ENCODE measurements around the gene MRPL51. TPM values are rescaled to one million over a fixed set of nuclear protein-coding genes. Genes with fewer than 3 reads are reported as not detected.

Gene MRPL51
- total and polyA plus RNA-seq, 10 of the 15 experiments (the other 5 are each of a cell fraction or from before 2014, with no cell fraction given): 137 to 1,202 (median 267) TPM

- 97% methylated on average over 2 of the region's 2 CpGs for WGBS (ENCODE audit: insufficient coverage, insufficient replicate concordance, low lambda C conversion rate, missing lambda C conversion rate)
- peaks cover 50% of the 10 kb centered on the region for H3K79me2 ChIP-seq (ENCODE audit: control insufficient read depth, insufficient read depth, low read length)
- intact Hi-C loops (cut with micrococcal nuclease; ENCODE audit: unreplicated experiment): no loop called here
- no peaks in the 10 kb centered on the region for H3K9me3 ChIP-seq (replicated peaks; ENCODE audit: control insufficient read depth, insufficient read depth, low read length)
- POLR2A ChIA-PET: interaction anchor here (0.5 to 10.3 kb wide), 4 partner anchors 11 to 31 kb away, joined by 5 to 384 read pairs (median 18); partner anchors contain the start of genes CD27, TAPBPL and VAMP1
- H3K27me3 ChIP-seq (replicated peaks in 1 of 2; ENCODE audit: control insufficient read depth in 2 of 2, insufficient read depth in 2 of 2, low read length in 1 of 2): no peaks in the 10 kb centered on the region
- RAD21 ChIA-PET (ENCODE audit: unreplicated experiment): interaction anchor here (1.0 to 8.8 kb wide), 3 partner anchors 13 to 80 kb away, joined by 3 to 319 read pairs (median 126); partner anchors contain the start of genes CD27 and TAPBPL
- TF ChIP-seq ASH2L (IDR thresholded peaks at IDR 0.05; ENCODE audit: borderline replicate concordance, low read depth): no peak
- no peak for TF ChIP-seq NFYA (IDR thresholded peaks at IDR 0.05; ENCODE audit: borderline replicate concordance, low read depth, low read length)
- no peak for TF ChIP-seq RBBP5 (conservative IDR thresholded peaks at IDR 0.05)
- TF ChIP-seq, protein P1, sequence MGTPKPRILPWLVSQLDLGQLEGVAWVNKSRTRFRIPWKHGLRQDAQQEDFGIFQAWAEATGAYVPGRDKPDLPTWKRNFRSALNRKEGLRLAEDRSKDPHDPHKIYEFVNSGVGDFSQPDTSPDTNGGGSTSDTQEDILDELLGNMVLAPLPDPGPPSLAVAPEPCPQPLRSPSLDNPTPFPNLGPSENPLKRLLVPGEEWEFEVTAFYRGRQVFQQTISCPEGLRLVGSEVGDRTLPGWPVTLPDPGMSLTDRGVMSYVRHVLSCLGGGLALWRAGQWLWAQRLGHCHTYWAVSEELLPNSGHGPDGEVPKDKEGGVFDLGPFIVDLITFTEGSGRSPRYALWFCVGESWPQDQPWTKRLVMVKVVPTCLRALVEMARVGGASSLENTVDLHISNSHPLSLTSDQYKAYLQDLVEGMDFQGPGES (IDR thresholded peaks at IDR 0.05): no peak
- no peak overlapping the region for H3K9ac ChIP-seq (ENCODE audit: control insufficient read depth, insufficient read depth, low read length)
- ATAC-seq (no peak), DNase-seq (ENCODE audit: low read depth, low spot score) (no peak), FAIRE-seq (no peak)
- H3K4me3 ChIP-seq: no peak overlapping the region
- H3K4me1 ChIP-seq (ENCODE audit: control insufficient read depth, insufficient read depth, low read length): peaks cover 40% of the 10 kb centered on the region
- no TSS peak for BruUV-seq (replicated peaks)
- peaks cover 25 to 36% of the 10 kb centered on the region in 2 experiments for H3K36me3 ChIP-seq (ENCODE audit: control insufficient read depth in 2 of 2, insufficient read depth in 2 of 2, low read length in 1 of 2)
- CTCF ChIA-PET: interaction anchor here (1.0 to 7.3 kb wide), 4 partner anchors 9 to 34 kb away, joined by 3 to 147 read pairs (median 29); partner anchors contain the start of gene CD27
- H2AFZ ChIP-seq (ENCODE audit: control insufficient read depth, low read depth, low read length): no peak overlapping the region
- no peaks in the 10 kb centered on the region for H4K20me1 ChIP-seq (ENCODE audit: control insufficient read depth, insufficient read depth)
- in situ Hi-C loops (cut with MboI): no loop called here
- no peak overlapping the region for H3K27ac ChIP-seq (ENCODE audit: control insufficient read depth, insufficient read depth)
- H3K4me2 ChIP-seq (ENCODE audit: control insufficient read depth, insufficient read depth): no peak overlapping the region
- SMC1A ChIA-PET (ENCODE audit: uncharacterized antibody, unreplicated experiment): interaction anchor here (5.9 to 8.7 kb wide), 4 partner anchors 8 to 33 kb away, joined by 59 to 169 read pairs (median 129); partner anchors contain the start of genes CD27 and TAPBPL
These were observed 34.1 kb downstream of the MRPL51 start for GRCh38 chr12:6459004-6459337.

Measured in GM12878 (cell line).